GM20000 (cell line): ENCODE measurements around the gene SLC17A9.
A peak's percentile ranks its signal among the peaks of the same experiment; 100 is the strongest.

Experiments used
- DNase-seq: peaks from one replicate; pipeline ENCODE4 v3.0.0; 2012; ENCODE audit warnings: low spot score
- CTCF ChIP-seq: IDR thresholded peaks from 2 replicates; pipeline ENCODE4 v1.5.1; 2012; ENCODE audit warnings: mild to moderate bottlenecking, control low read depth; ENCODE audit errors: extremely low read depth, missing control alignments

SLC17A9 gene

GRCh38 chr20:62961310-62961783 is 8.8 kb downstream of the SLC17A9 start:
- TF ChIP-seq CTCF, result no peak

GRCh38 chr20:62961799-62962198 is 9.3 kb downstream of the SLC17A9 start:
- no peak for TF ChIP-seq CTCF
- peak; percentile 13 for DNase-seq

More at GRCh38 chr20:62961310-62961783, 8.8 kb downstream of the SLC17A9 start:
- no peak for DNase-seq

DNA sequence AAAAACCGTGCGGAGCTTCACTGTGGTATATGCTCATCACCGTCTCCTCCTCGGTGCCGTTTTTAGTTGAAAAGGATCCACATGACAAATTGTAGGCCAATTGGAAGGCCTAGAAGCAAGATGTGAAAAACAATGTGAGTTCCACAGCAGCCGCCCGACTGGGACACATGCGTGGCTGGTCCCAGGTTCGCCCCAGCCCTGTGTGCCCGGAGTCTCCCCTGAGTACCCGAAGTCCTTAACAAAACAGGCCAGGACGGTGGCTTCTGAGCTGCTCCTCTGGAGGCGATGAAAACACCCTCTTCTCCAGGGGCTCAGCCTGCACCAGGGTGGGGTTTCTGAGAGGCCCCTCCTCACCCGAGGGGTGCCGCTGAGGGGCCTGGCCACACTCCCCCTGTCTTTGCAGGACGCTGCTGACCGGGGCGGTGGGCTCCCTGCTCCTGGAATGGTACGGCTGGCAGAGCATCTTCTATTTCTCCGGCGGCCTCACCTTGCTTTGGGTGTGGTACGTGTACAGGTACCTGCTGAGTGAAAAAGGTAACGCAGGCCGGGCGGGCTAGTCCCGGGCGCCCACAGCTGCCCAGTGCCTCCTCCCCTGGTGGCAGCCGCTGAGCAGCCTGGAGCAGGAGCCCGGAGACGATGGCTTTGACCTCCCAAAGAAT is 9.8 kb downstream of the SLC17A9 start:
- no peak for DNase-seq

DNA sequence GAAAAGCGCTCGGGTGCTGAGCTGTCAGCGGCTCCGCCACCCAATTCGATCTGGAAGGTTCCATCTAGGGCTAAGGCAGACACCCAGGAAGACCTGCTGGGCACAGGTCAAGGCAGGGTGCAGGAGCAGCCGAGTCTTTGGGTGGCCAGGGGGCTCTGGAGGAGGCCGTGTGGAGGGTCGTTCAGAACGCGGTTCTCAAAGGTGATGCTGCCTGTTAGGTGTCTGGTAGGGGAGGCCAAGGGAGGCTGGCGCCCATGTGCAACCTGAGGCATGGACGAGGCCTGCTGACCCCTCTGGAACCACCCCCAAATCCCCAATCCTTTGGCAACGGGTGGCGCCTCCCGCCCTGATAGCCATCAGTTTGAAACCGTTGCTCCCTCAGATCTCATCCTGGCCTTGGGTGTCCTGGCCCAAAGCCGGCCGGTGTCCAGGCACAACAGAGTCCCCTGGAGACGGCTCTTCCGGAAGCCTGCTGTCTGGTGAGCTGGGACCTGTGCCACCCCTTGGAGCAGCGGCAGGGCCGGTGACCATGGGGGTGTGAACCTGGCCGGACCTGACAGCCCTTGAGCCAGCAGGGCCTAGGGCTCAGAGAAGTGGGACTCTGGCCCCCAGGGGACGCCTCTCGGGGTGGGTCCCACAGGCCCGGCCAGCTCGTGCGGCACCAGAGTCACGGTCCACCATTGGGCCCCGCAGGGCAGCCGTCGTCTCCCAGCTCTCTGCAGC is 10.5 kb downstream of the SLC17A9 start:
- DNase-seq, result no peak
- TF ChIP-seq CTCF, result no peak

More for the DNA sequence above, 9.8 kb downstream of the SLC17A9 start:
- TF ChIP-seq CTCF, result no peak

DNA sequence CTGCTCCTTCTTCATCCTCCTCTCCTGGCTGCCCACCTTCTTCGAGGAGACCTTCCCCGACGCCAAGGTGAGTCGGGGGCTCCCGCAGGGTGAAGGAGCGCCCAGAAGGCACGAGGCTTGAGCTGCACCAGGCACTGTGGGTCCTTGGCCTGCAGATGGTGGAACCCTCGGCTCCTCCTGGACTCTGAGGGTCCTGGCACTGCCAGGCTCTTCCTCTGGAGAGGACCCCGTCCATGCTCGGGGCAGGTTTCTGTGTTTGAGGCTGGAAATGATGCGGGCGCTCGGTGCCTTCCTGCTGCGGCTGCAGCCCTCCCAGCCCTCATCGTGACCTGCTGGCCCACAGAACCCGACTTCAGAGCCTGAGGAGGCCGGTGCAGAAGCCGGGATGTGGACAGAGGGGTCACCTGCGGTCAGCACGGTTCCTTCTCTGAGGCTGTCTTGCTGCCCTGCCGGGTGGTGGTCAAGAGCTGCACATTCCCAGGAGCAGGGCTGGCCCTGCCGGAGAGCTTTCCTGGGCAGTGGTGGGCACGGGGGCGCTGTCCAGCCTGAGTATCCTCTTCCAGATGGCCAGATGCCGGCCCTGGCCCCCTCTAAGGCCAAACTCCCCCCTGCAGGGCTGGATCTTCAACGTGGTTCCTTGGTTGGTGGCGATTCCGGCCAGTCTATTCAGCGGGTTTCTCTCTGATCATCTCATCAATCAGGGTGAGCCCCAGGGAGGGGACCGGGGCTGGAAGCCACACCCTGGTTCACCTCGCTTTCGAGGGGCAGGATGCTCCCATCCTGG is 11.3 kb downstream of the SLC17A9 start:
- no peak for DNase-seq
- TF ChIP-seq CTCF, result no peak

DNA sequence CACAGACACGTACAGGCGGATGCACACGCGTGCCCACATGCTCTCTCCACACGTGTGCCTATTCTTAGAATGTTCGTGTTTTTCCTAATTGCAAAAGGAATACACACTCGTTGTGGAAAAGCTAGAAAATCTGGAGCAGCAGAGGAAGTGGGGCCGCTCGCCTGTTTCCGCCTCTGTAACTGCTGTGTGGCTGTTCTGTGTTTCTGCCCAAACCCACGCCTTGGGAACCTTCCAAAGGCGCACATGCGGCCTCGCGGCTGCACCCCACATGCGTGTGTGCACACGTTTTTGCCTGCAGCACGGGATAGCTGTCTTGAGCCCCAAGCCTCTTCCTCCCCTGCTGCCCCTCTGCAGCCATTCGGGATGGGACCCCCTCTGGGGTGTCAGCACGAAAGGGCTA is 12.2 kb downstream of the SLC17A9 start:
- TF ChIP-seq CTCF, result no peak
- no peak for DNase-seq

GRCh38 chr20:62965363-62965771 is 12.9 kb downstream of the SLC17A9 start:
- TF ChIP-seq CTCF, result no peak
- DNase-seq, result peak; percentile 14
